NCI-H1417 (cell line): ENCODE measurements around the gene PPP1R16B.

Experiments used
- DNase-seq, 3 experiments: peaks; one replicate each; lab custom pipeline; 2025; lab: John Stamatoyannopoulos, UW

Gene PPP1R16B

DNA sequence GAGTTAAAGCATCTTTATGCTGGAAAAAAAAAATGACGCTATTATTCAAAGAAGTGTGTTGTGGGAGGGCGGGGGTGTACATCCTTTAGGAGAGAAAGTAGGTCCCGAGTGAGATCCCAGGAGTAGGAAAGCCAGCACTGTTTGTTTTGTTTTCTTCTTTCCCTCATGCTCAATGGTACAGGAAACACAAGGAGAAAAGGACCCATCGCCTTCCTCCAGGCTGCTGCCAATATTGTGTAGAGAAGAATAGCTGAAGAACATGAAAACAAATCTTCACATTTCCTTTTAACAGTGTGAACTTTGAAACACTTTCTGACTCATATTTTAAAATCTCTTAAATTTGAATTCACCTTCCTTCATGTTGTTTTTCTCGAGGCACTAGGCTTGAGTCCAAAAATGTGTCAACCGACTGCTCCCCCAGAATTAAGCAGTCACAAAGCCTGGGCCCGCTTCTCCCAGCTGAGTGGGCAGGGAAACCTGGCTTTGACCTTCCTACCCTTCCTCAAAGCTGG lies 22.3 kb downstream of the PPP1R16B start:
- no peak for DNase-seq

DNA sequence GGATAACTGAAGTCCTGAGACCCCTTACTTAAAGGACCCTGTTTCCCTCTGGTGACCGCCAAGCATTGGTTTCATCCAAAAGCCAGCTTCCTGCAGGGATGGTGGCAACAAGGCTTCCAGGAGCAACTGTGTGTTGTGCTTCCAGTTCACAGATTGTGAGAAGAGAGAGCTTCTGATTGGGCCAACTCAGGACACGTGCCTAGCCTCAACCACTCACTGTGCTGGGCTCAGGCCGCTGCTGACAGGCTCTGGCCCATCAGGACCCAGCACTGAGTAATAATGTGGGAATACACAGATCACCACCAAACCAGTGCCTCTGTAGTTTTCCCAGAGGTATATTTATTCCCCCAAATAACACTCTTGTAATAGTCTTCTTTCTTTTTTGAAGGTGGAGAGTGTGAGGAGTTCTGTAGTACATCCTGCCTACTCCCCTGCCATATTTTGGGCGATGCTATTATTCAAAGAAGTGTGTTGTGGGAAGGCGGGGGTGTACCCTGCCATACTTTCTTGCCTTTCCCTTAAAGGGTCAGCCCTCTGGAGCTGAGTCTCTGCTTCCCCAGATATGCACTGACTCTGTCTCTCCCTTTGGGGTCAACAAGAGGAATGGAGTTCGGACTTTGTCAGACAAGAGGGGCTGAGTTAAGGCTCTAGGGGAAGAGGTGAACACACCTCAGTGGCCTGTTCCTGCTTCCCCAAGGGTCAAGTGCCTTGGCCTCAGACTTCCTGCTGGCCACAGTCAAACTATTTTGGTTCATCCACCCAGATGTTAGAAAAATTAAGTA lies 23.2 kb downstream of the PPP1R16B start:
- no peak for DNase-seq

DNA sequence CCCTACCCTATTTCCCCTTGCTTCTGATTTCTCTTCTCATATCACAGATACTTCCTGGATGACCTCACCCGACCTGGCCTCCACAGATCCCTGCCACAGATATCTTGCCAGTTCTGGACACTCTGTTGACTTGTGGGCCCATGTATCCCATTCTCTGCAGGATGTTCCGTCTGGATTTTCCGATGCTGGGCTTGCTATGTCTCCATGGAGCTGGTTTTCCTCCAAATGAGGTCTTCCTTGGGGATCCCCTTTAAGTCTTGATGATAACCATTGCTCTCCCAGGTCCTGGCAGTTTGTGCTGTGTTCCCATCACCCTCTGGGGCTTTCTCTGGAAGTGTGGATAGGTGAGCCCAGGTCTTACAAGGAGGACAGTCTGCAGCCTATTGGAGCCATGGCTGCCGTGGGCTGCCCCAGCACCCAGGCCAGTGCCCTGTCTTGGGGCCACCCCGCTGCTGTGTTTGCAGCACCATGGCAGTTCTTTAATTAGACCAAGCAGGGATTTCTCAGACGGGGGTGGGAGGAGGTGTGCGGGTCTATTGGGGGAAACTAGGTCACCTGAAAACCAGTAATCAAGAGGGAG lies 23.9 kb downstream of the PPP1R16B start:
- DNase-seq, result no peak

DNA sequence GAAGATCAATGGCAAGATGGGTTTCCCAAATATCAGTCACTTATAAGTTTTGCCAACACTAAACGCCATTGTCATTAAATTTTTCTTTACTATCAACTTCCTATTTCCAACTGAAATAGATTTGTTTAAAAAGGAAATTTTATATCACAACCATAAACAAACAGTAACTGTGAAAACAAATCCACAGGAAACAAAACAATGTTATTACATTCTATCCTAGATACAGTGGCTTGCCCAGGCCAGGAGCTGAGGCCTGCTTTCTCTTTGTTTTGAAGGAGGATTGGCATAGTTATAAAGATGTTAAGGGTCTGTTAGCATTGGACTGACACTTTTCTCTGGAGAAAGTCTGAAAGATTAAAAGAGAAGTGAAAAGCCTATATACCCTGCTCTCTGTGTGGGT lies 24.9 kb downstream of the PPP1R16B start:
- no peak for DNase-seq

DNA sequence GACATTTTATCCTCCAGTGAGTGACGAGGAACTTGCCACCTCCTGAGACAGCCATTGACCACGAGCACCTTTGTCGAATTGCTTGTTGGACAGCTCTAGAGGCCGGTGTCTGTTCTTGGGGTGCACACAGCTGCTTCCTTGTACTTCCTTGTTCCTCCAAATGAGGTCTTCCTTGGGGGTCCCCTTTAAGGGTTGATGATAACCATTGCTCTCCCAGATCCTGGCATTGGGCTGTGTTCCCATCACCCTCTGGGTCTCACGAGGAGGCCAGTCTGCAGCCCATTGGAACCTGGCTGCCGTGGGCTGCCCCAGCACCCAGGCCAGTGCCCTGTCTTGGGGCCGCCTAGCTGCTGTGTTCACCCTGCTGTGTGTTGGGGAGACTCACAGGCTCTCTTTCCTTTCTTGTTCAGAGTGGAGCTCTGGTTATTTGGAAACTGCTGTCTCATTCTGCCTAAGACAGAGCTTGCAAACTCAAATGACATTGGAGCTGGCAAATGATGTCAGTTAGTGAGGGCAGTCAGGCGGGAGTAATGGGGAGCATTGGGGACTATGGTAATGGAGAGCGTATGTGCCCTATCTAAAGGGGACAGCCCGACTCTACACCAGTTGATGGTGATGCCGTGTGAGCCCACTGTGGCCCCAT lies 25.7 kb downstream of the PPP1R16B start:
- DNase-seq, result no peak

DNA sequence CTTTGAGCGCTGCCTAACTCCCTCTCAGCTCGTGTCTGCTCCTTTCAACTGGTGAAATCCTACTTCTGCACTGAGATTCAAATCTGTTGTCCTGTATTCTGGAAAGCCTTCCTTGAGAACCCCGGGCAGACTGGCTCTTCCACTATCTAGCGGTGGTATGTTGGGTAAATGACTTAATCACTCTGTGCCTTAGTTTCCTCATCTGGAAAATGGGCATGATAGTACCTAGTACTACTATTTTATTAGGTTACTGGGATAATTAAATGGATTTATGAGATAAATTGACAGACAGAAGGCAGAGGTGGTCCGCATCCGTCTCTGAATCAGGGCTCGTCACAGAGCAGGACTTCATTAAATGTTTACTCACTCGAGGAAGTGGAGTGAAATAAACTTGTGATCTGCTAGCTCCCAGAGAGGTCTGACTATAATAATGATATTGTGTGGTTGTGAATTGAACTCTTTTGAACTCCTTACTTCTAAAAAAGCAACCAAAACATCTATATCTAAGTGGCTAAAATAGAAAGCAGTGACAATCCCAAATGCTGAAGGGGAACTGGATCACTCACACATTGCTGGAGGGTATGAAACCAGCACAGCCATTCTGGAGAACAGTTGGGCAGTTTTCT lies 26.6 kb downstream of the PPP1R16B start:
- DNase-seq, result no peak

DNA sequence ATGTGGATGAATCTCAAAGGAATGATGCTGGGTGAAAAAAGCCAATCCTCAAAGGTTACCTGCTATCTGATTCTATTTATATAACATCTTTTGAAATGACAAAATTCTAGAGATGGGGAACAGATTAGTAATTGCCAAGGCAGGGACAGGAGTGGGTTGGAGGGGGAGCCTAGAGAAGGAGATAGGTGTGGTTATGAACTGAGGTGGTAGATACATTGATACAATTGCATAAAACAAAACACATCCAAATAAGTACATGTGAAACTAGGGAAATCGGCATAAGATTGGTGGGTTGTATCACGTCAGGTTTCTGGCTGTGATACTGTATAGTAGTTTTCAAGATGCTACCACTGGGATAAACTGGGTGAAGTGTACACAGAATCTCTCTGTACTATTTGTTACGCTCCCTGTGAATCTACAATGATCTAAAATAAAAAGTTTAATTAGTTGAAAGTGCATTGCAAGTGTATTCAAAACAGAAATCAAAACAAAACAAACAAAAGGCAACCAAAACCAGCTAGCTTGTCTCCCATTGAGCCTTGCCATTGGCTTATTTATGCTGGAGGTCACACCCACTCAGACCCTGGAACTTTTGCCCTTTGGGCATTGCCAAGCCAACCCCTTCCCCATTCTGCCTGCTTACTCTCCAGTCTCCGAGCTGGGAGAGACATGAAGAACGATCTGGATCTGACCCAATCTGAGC lies 27.8 kb downstream of the PPP1R16B start:
- no peak for DNase-seq

DNA sequence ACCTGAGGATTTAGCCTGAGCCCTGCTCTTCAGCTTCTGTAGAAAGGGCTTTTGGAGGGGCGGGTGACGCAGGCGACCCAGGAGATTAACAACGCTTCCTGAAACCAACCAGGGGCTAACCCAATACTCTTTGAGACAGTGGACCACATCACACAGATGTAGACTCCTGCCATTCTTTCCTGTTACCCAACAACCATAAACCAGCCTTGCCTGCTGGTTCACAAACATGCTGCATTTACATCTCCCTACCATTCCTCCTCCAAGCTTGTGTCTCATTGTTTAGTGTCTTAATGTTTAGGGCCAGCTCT lies 28.3 kb downstream of the PPP1R16B start:
- no peak for DNase-seq

DNA sequence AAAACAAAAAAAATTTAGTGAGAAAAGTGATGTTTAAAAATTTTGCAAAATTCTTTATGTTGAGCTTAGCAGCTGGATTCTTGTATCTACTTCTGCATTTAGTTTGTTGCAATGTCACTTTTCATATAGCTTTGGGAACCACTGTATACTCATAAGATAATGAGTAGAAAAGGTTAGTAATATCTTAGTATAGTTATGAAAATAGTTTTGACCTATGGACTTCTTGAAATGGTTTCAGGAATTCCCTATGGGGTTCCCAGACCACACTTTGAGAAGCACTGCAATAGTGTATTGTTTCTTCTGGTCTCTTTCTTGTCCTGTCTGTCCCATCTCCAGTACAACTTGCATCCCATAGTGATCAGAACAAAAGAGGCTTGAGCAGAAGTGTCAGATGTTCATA lies 29.4 kb downstream of the PPP1R16B start:
- DNase-seq, result no peak

DNA sequence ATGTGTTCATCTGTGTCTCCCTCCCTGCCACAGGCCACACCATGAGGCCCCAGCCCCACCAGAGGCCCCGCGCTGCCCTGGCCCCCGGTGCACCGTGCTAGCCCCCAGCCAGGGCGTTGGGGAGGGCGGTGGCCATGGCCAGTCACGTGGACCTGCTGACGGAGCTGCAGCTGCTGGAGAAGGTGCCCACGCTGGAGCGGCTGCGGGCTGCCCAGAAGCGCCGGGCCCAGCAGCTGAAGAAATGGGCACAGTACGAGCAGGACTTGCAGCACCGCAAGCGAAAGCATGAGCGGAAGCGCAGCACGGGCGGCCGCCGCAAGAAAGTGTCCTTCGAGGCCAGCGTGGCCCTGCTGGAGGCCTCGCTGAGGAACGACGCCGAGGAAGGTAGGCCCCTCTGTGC lies 30.3 kb downstream of the PPP1R16B start:
- no peak for DNase-seq

DNA sequence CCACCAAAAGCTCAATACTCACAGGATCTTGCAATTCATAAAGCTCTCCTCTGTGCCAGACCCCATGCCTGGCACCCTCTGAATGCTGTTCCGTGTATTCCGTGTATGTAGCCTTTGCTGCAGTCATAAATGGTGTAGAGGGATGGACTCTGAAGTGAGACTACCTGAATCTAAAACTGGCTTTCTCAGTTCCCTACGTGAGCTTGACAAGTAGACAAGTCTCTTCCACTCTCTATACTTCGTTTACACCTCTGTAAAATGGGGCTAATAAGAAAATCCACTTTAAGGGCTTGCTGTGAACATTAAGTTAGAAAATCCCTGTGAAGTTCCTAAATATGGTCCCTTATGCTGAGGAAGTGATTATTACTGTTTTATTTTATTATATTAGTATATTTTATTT lies 31.5 kb downstream of the PPP1R16B start:
- no peak for DNase-seq

DNA sequence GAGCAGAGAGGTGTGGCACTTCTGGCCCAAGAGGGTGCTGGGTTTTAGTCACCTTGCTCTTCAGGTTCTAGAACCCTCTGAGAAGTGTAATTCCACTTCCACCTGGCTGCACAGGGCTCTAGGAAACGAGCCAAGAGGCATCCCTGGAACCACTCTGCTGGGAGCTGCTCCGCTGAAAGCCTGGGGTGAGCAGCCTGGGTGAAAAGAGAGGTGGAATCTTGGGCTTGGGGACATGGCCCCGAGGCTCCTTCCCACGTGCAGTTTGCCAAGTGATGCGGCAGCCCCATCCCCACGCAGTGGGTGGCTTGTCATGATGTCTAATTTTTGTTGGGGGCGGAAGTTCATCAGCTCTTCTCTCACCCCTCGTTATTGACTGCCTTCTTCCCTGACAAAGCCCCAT lies 32.8 kb downstream of the PPP1R16B start:
- no peak for DNase-seq

DNA sequence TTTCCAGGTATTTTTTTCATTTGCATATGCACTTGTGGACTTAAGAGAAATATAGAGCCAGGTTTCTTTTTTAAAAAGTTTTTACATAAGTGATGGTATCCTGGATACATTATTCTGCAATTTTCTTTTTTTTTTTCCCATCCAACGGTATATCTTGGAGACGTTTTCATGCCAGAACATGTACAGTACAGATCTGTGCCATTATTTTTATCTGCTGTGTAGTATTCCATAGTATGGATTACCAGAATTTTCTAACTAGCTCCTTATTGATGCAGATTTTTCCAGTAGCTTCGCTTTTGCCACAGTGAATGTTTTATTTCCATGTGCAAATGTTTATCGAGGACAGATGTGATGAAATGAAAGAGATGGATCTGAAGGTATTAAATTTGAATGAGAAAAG lies 34.1 kb downstream of the PPP1R16B start:
- no peak for DNase-seq

DNA sequence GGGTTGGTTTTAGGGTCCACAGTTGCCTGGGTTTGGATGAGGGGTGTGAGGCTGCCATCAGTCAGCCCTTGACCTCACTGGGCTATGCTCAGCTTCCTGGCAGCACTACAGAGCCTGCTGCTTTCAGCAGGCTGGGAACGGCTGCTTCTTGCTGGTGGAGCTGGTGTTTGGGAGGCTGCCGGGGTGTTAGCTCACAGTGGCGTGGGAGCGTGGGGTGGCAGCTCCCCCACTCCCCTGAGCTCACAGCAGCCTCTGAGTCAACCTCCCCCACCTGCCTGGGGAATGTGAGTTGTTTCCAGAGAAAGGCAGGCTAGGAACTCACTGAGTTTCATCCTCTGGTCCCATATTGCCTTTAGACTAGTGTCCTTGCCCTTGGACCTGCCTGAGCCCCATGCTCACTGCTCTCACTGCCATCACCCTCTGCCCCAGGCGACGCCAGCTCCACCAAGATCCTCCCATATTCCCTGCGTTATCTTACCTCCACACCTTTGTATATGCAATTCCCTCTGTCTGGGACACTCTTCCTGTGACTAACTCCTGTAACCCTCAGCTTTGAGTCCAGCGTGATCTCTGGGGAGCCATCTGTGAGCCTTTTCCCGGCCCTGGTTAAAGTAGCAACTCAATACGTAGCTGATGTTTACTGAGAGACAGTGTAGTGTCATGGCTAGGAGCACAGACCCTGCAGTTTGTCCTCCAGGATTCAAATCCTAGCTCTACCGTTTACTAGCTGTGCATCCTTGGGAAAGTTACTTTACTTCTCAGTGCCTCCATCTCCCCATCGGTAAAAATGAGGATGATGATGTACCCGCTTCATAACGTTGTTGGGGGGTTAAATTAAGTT lies 34.8 kb downstream of the PPP1R16B start:
- no peak for DNase-seq

DNA sequence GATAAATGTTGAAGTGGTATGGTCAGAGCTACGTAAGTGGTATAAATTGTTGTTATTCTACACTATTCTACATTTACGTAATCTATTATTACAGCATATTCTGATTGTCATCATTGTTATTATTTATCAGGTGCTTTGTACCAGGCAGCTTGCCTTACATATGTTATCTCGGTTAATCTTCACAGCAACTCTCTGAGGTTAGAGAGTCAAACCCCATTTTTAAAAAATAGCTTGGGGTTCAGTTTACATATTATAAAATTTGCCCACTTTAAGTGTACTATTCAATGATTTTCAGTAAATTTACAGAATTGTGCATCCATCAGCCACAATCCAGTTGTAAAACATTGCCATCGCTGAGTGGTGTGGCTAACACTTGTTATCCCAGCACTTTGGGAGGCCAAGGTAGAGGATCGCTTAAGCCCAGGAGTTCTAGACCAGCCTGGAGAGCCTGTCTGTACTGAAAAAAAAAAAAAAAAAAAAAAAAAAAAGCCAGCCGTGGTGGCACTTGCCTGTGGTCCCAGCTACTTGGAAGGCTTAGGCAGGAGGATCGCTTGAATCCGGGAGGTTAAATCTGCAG lies 35.5 kb downstream of the PPP1R16B start:
- no peak for DNase-seq

DNA sequence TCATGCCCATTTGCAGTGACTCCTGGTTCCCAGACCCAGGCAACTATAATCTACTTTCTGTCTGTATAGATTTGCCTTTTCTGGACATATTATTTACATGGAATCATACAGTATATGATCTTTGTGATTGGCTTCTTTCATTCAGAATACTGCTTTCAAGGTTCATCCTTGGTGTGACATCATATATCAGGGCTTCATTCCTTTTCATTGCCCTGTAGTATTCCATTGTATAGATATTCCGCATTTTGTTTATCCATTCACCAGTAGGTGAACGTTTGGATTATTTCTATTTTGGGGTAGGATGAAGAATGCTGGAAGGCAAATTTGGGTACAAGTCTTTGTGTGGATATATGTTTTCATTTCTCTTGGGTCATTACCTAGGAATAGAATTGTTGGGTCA lies 36.1 kb downstream of the PPP1R16B start:
- no peak for DNase-seq

DNA sequence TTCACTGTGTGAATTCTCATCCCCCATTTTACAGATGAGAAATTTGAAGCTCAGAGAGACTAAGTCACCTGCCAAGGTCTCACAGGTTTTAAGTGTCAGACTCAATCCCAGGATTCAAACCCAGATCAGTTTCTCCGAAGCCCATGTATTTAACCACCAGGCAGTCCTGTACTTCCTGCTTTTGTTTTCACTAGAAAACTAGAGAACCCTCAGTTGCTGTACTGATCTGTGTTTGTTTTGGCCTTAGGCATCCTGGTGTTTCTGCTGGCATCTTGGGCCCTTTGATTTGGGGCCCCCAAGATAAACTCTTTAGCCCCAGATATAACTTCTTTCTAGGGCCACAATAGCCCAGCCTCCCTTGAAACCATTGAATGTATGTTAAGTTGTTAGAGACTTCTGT lies 36.5 kb downstream of the PPP1R16B start:
- no peak for DNase-seq

DNA sequence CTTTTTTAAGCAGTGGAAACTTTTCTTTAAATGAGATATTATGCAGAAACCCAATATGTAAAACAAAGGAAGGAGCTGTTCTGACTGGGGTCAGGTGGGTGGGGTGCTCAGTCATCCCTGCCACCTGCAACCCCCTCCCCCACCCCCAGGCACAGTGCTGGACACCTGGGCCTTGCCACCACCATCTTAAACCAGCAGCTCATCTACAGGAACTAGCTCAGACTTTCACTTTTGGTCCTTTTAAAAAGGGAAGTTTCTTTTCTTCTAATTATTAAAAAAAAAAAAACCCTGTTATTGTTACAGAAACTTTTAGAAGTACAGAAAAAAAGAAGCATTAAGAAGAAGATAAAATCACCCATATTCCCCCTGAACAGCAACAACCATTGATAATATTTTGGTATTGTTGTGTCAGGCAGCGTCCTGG lies 37.1 kb downstream of the PPP1R16B start:
- no peak for DNase-seq

DNA sequence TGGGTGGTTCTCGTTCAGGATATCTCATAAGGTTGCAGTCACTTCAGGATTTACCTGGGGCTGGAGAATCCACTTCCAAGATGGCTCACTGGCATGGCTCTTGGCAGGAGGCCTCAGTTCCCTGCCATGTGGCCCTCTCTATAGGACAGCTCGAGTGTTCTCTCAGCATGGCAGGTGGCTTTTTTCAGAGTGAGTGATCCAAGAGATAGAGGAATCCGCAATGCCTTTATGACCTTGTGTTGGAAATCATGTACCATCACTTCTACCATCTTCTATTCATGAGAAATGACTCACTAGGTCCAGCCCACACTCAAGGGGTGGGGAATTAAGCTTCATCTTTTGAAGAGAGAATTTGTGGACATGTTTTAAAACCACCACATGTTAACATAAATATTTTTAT lies 37.8 kb downstream of the PPP1R16B start:
- no peak for DNase-seq

DNA sequence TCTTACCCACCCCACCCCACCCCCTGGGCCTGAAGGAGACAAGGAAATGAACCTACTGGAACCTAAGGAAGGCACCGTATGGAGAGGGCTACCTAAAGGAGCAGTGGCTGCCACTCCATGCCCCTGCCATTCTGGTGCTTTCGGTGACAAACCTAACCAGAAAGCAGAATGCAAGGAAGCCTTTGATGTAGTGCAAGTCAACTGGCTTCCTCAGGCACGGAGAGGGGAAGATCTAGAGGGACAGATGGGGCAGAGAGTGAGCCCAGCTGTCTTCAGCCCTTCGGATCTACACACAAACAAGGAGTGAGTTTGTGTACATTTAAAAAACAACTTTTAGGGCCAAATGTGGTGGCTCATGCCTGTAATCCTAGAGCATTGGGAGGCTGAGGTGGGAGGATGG lies 39.5 kb downstream of the PPP1R16B start:
- no peak for DNase-seq

DNA sequence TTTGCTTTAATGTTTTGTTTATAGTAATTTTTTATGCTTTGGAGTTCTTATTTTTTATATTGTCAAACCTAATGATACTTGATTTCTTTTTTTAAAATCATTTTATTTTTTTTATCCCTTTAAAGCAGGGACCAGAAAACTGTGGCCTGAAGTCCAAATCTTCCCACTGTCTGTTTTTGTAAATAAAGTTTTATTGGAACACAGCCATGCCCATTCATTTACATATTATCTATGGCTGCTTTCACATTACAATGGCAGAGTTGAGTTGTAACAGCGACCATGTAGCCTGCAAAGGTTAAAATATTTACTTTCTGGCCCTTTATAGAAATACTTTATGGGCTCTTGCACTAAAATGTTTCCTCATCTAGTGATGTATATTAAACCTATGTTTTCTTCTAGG lies 42.3 kb downstream of the PPP1R16B start:
- DNase-seq, result no peak
